ENCODE measurements around the gene TTC16.
A peak's percentile ranks its signal among the peaks of the same experiment; 100 is the strongest.

TTC16 gene

DNA sequence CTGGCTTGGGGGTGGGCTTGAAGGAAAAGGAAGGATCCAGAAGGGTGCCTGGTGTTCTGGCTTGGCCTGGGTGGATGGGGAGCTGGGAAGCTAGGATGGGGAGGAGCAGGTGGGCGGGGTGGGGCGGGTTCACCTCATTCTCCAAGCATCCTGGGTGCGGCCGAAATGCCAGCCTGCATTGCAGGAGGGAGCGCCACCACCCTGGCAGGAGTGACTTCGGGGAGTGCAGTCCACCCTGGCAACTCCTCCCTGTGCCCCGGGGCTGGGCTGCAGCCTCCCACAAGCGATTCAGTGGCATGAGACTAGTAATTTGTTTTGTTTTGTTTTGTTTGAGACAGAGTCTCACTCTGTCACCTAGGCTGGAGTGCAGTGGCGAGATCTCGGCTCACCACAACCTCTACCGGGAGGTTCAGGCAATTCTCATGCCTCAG, 5.5 kb downstream of the TTC16 start:
- no peak for DNase-seq

DNA sequence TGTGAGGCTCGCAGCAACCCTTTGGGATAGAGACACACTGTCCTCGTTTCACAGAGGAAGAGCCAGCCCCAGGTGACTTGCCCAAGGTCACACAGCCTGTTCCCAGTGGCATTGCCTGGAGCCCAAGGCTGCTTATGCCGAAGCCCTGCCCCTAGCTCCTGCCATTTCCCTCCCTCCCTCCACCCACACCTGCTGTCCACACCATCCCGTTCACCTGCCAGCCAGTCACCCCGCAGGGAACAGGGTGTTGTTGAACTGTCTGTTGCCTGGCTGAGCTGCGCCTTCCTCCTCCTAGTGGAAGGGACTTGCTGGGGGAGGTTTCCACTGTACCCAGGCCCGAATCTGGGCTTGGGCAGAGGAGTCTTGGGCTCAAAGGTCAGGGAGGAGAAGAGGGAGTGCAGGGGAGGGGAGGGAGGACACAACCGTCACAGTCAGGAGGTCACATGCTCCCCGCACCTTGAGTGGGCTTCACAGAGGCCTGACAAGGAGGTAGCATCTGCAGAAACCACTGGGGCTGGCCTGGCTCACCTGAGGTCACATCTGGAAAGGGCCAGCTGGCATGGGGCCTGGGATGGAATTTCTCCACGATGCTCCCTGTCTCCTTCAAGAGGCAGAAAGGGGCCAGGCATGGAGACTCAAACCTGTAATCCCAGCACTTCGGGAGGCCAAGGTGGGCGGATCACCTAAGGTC, 6.3 kb downstream of the TTC16 start:
- DNase-seq = no peak

DNA sequence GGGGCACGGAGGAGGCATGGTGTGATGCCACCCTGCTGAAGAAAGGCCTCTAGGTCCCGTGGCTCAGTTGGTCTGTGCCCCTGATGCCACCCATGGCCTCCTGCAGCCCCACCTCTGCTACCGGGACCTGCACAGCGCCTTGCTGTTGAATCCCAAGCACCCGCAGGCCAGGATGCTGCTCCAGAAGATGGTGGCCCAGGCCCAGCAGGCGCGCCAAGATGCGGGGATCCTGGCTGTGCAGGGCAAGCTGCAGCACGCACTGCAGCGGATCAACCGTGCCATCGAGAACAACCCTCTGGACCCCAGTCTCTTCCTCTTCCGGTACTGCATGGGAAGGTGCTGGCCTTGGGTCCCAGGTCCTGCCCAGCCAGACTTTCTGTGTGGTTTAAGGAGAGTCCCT, 7.1 kb downstream of the TTC16 start:
- DNase-seq = no peak

DNA sequence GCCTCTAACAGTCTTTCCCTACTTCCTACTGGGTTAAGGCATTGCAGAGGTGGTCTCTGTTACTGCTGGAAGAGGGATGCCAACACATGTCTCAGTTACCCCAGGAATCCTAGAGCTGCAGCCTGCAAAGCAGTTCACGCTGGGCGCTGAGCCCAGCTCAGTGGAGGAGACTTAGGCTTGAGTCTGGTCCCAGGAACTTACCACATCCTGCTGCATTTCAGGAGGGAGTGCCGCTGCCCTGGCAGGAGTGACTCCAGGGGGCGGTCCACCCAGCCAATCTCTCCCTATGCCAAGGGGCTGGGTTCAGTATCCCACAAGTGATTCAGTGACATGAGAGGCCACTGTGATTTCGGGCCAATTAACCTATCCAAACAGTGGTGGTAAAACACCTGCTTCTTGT, 7.6 kb downstream of the TTC16 start:
- no peak for DNase-seq

DNA sequence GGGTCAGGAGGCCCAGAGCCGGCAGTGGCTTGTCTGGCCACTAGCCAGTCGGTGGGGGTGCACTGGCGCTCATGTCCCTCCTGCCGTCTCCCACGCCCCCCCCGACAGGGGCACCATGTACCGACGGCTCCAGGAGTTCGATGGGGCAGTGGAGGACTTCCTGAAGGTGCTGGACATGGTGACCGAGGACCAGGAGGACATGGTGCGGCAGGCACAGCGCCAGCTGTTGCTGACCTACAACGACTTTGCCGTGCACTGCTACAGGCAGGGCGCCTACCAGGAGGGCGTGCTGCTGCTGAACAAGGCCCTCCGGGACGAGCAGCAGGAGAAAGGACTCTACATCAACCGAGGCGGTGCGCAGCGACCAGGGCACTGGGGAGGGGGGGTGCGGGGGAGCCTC, 8.1 kb downstream of the TTC16 start:
- no peak for DNase-seq

DNA sequence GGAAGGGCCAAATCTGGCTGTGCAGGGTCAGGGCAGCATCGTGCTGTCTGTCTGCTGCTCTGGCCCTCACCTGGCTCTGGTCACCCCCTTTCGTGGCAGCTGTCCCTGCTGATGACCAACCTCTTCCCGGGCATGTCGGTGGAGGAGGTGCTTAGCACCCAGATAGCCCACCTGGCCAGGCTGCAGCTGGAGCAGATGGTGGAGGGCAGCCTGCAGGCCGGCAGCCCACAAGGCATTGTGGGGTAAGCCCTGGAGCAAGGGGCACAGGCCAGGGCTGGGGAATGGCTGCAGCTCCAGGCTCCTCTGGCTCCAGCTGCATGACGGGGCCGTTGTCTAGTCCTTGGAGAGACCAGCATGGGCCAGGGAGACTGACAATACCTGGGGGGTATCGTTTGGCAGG, 11.0 kb downstream of the TTC16 start:
- DNase-seq = peak; percentile 15

DNA sequence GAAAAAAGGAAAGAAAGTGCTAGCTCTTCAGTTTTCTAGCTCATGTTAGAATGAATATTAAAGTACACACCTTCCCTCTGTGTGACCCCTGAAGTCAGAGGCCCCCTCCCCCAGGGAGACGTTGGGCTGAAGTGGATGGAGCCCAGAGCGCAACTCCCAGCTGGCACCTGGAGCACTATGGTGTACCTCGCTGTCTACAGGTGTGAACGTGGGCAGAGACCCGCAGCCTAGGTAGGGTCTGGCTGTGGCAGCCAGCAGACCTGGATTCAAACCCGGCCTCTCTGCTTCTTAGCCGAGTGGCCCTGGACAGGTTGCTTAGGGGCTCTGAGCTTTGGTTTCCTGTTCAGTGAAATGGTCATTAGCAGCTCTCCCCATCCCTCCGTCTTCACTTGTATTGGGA, 12.9 kb downstream of the TTC16 start:
- no peak for DNase-seq

DNA sequence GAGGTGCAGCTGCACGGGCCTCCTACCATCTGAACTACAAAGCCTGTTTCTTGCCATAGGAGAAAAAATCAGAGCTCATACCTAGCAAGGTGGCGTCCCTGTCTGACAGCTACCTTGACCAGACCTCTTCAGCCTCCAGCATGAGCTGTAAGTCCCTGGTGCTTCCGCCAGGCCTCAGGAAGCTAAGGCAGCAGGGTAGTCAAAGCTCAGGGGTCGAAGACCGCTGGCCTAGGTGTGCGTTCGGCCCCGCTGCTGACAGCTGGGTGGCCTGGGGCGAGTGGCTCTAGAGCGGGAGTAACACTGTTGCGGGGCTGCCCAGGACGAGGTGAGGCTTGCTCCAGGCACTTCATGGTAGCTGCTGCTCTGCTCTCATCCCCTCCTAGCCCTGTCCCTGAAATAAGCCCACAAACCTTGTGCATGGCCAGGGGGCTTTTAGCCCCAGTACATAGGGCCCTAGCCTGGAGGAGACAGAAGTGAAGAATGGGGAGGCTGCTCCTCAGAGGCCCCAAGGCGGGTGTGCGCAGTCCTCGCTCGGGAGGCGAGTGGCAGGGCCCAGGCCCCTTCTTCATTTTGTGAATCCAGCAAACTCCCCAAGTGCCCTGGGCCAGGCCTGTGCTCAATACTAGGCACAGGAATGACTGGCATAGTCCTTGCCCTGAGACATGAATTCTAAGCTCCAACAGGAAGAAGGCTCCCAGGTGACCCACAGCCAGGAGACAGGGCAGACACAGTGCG, 13.8 kb downstream of the TTC16 start:
- no peak for DNase-seq

DNA sequence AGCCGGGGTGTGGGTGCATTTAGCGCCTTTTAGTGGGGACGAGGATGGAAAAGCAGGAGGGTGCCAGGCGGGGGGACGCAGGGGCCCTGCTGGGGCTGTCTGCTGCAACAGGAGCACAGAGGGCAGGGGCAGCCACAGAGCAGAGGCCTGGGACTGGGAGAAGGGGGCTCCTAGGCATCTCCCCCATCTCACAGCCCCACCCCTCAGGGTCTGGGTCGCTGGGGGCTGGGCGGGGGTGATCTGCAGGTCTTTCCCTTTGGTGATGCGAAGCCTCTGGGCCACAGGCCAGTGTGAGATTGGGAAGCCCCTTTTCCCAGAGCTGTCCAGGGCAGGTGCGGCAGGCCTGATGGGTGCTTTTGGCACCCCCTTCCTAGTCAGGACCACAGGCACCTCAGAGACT, 14.4 kb downstream of the TTC16 start:
- no peak for DNase-seq

DNA sequence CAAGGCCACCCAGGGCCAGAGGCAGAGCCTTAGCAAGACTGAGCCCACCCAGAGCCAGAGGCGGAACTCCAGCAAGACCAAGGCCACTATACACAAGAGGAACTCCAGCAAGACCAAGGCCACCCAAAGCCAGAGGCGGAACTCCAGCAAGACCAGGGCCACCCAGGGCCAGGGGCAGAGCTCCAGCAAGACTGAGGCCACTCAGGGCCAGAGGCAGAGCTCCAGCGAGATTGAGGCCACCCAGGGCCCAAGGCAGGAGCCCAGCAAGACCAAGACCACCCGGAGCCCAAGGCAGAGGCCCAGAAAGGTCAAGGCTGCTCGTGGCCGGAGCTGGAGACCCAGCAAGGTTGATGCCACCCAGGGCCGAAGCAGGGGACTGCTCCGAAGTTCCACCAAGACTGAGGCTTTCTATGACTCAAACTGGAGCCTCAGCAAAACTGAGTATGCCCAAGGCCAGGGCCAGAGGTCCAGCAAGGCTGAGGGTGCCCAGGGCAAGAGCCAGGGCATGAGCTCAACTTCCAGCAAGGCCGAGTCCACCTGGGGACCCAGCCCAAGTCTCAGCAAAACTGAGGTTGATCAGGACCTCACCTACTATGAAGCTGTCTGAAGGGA, 15.0 kb downstream of the TTC16 start:
- DNase-seq = no peak

DNA sequence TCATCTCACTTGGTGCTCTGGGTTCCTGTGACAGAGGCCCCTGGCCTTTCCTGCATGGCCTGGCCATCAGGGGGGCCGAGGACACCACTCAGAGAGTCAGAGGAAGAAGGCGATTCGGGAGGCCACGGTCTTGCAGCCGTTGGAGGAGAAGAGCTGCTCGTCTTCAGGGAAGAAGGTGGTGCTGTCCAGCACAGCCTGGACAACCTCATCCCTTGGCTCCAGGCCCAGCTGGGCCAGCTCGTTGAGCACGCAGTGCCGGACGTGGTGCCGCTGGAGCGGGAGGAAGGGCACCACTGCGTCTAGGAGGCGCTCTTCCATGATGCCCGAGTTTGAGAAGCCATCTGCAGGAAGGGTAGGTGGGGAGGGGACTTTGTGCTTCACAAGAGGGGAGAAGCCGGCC, 16.1 kb downstream of the TTC16 start:
- DNase-seq = no peak

DNA sequence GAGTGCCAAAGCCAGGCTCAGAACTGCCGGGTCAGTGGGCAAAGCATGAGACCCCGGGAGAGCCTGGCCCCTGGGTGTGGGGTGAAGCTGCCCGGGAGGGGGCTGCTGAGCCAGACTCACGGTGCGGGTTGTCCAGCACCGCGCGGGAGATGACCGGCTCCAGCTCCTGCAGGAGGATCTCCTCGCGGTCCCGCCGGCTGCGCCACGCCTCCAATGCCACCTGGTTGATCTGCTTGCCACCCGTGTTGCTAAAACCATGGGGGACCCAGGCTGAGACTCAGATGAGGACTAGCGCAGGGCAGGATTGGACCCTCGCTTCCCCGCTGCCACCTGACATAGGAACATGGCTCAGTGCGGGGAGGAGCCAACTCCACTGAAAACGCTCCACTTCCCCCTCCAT, 16.6 kb downstream of the TTC16 start:
- peak; percentile 15 for DNase-seq

DNA sequence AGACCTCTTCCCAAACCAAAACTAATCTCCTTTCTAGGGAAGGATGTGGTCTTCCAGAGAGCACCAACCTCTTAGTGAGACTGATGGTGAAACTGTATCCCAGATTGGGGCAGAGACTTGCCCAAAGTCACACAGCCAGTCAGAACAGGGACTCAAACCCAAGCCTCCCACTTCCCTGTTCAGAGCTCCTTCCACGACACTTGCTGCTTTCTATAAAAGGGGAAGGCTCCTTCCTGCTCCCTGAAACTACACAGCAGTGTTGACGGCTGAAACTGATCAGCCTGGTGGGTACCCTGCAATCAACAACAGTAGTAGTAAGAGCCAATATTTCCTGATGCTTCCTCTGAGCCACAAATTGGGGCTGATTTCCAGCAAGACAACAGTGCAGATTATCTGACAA, 17.7 kb downstream of the TTC16 start:
- no peak for DNase-seq

DNA sequence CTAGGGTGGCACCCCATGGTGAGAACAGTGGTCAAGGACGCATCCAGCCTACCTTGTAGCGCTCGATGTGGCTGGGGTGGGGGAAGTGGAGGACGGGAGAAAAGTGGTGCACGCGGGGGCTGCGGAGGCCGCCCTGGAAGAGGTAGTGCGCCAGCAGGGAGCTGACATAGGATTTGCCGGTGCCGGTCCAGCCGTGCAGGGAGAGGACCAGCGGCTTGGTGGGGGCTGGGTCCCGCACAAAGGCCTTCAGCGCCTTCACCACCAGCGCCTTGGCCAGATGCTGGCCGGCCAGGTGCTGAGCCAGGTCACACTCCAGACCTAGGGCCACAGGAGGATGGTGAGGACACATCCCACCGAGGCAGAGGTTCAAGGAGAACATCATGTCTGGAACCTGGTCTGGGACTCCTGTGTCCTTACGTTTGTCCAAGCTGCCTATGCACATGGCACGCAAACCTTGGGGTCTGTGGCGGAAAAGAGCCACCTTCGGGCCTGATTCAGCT, 18.4 kb downstream of the TTC16 start:
- DNase-seq = no peak

DNA sequence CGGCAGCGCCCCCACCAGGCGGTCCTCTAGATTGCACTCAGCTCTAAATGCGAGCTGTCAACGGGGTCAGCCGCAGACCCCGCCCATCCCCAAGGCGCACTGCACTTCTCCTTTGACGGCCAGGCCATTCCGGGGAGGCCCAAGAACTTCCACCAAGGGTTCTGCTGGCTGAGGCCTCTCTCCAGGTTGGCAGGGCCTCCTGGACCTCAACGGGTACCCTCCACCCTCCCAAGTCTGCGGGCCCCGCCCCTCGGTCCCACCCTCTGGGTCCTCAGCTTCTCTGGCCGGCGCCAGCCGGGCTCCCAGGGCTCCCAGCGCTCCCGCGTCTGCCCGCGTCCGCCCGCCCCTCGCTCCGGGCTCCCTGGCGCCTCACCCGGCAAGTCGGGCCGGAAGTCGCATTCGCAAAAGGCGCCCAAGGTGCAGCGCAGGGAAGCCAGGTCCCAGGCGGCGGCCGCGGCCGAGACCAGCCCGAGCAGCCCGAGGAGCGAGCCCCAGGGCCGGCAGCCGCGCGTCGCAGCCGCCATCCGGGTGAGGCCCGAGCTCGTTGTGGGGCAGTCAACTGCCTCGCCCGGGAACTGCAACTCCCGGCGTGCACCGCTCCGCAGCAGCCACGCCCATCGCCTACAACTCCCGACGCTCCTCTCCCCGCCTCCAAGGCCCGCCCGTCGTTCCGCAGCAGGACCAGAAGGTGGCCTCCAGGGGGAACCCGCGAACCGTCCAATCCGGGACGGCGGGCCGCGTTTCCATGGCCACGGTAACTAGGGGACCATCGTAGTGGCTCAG, 19.1 kb downstream of the TTC16 start, which contains the start of gene TOR2A:
Gene TOR2A, minus strand, starts transcription at position 548 of the 783 bp plus-strand sequence. Its CDS starts 24 bp downstream, at position 524.
- peak; percentile 99 for DNase-seq

DNA sequence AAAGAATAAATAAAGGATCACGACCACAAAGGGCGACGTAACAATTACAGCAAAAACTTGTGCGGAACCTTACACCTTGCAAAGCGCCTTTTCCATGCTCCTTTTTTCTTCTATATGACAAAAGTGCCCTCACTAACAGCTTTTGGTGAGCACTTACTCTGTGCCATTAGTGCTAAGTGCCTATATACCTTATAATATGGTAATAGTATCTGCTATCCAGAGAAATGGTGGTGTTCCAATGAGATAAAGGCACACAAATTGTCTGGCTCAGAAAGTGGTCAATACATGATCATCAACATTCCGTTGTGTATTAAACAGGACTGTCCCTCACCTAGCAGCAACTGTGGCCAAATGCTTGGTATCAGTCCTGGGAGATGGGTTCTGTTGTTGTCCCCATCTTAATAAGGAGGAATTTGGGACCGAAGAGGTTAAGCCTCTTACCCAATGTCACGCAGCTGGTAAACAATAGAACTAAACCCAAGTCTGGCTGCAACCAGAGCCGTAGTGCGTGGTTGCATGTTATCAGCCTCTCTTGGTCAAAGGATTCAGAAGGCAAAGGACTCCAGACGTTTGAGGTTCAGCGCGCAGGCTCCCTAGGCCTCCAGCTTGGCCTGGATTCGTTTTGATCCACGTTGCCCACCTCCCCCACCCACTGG, 19.8 kb downstream of the TTC16 start:
- DNase-seq = no peak

DNA sequence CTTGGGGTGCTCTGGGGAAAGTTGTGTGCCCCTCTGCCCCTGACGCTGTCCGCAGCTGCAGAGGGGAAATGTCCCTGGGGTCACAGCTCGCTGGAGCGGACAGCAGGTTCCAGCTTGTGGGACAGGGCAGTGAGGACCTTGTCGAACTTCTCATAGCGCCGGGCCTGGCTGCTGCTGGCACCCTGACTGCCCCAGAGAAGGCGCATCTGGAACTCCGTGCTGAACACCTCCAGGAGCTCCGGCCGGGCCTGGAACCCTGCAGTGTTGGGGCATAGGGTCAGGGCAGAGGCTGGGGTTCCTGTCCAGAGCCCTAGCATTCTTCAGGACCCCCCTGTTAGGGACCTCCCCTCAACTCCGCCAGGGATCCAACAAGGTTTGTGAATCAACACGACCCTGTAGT, 22.8 kb downstream of the TTC16 start:
- no peak for DNase-seq

DNA sequence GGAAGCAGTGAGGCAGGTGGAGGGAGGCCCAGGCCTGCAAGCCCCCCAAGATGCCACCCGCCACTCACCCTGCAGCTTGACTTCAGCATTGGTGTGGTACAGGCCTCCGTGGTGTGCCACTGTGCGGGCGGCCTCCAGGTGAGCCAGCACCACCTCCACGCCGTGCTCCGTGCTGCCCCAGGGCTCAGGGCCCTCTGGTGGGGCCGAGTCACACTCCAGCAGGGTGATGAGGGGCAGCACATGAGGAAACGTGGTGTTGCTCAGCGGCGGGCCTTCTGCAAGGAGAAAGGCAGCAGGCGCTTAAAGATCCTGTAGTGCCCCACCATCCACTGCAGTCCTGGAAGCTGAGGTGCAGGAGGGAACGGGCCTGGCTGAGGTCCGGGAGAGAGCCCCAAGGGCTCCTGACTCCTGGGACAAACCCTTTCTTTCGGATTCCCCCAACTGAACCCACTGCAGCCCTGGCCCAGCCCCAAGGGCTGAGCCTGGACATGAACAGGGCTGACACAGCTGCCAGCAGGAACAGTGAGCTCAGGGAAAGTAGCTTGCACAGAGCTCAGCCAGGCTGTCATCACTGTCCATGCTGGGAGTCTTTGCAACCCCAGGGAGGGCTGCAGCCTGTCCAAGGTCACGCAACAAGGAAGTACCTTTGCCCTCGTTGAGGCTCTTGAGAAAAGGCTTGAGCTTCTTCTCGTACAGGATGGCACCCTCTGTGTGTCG, 23.9 kb downstream of the TTC16 start:
- DNase-seq = no peak

DNA sequence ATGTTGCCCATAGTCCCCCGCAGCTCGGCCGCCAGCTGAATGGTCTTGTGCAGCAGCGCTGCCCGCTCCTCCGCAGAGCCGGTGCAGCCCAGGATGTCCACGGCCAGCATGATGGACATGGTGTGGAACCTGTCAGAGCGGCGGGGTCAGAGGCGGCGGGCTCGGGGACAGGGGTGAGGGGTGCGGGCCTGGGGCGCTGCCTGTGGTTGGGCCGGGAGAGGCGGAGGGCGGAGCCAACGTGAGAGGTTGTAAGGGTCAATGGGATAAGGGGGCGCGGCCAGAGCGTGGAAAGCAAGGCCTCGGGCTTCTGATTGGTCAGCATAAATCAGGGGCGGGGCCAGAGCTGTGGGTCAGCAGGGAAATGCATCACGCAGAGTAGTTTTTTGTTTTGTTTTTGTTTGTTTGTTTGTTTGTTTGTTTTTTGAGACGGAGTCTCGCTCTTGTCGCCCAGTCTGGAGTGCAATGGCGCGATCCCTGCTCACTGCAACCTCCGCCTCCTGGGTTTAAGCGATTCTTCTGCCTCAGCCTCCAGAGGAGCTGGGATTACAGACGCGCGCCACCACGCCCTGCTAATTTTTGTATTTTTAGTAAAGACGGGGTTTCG, 26.1 kb downstream of the TTC16 start:
- DNase-seq = peak; percentile 58

DNA sequence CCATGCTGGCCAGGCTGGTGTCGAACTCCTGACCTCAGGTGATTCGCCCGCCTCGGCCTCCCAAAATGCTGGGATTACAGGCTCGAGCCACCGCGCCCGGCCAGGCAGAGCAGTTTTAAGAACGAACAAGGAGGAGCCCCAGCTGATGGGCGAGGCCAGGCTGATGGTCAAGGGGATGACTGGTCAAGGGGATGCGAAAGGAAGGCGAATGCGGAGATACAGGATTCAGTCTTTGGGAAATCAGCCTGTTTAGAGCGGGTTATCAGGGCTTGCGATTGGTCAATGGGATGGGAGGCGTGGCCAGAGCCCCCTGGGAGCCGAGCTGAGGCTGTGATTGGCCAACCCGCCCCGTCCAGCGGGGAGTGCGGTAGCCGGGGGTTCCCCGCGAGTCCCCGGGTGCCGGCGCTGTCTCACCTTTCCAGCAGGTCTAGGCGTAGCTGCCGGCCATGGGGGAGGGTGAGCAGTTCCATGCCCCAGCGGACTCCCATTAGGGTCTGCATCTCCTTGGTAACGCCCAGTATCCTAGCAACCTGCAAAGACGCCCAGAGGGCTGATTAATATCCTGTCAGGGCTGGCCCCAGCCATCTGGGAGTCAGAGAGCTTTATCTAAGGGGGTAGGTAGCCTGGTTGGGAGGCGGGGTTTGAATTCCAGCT, 26.7 kb downstream of the TTC16 start:
- peak; percentile 51 for DNase-seq

Data from right hindlimb (tissue), 1 donor.